Activated CD8-positive, alpha-beta T cell treated with anti-CD3 and anti-CD28 coated beads for 36 hours (primary cell): ENCODE measurements around the gene EPHA3. TPM values are rescaled to one million over a fixed set of nuclear protein-coding genes. Genes with fewer than 3 reads are reported as not detected.

ENCODE experiments used
- ATAC-seq: fragments of 200-7000 bp; cut with Tn5 transposase; one replicate; pipeline ENCODE4 v1.10.0; 2021; ENCODE audit warnings: mild to moderate bottlenecking, moderate library complexity
- CTCF ChIA-PET: fragments of 350-600 bp; sonication (Branson Sonifier 250); formaldehyde crosslinking; loops from one replicate; lab custom pipeline; 2021; ENCODE audit warnings: antibody characterized with exemption; lab: Charles Lee
- POLR2A ChIA-PET: fragments of 350-600 bp; sonication (Branson Sonifier 250); formaldehyde crosslinking; loops from one replicate; lab custom pipeline; 2021; ENCODE audit warnings: antibody characterized with exemption; lab: Charles Lee
- DNase-seq: peaks from one replicate; pipeline ENCODE4 v3.0.0-alpha.2; 2020
- H3K27ac Mint-ChIP-seq: one replicate; pipeline ENCODE4 v1.8.0; 2021; ENCODE audit warnings: mild to moderate bottlenecking, mixed read lengths
- H3K27me3 Mint-ChIP-seq: one replicate; pipeline ENCODE4 v1.8.0; 2021; ENCODE audit warnings: mixed read lengths
- H3K36me3 Mint-ChIP-seq: one replicate; pipeline ENCODE4 v1.8.0; 2021; ENCODE audit warnings: low read depth, mixed read lengths
- H3K4me1 Mint-ChIP-seq: one replicate; pipeline ENCODE4 v1.8.0; 2021; ENCODE audit warnings: low read depth, mixed read lengths
- H3K4me3 Mint-ChIP-seq: one replicate; pipeline ENCODE4 v1.8.0; 2021; ENCODE audit warnings: mild to moderate bottlenecking, moderate library complexity, mixed read lengths
- H3K9me3 Mint-ChIP-seq: one replicate; pipeline ENCODE4 v1.8.0; 2021; ENCODE audit warnings: mixed read lengths
- CTCF ChIP-seq: fragments of 200-600 bp; IDR thresholded peaks from one replicate; pipeline ENCODE4 v1.8.0; 2022; ENCODE audit warnings: antibody characterized with exemption, mild to moderate bottlenecking
- intact Hi-C: fragments of 100-400 bp; cut with micrococcal nuclease; formaldehyde crosslinking; loops from one replicate; pipeline ENCODE4 v1.10.0; 2022
- total RNA-seq, 2 experiments: library from RNA; stranded (reverse); gene quantifications; one replicate each; pipeline ENCODE4 v1.2.3, GENCODE V29; 2021

Gene EPHA3
- total RNA-seq, 2 experiments from 2014 or later: not detected

- intact Hi-C loops: no loop called here
- ChIA-PET CTCF (interaction anchor here (0.9 kb wide), 1 partner anchor 11 kb away, joined by 3 read pairs; no protein-coding TSS in a partner anchor), POLR2A (no interaction called here)
- DNase-seq: no peak
- H3K9me3 Mint-ChIP-seq: peaks cover 4% of the 10 kb centered on the region
- no peak overlapping the region for H3K4me3 Mint-ChIP-seq
- H3K4me1 Mint-ChIP-seq: no peaks in the 10 kb centered on the region
- TF ChIP-seq CTCF: no peak
- no peaks in the 10 kb centered on the region for H3K36me3 Mint-ChIP-seq
- no peaks in the 10 kb centered on the region for H3K27me3 Mint-ChIP-seq
- ATAC-seq: no peak
- H3K27ac Mint-ChIP-seq: no peak overlapping the region
These were observed 149.5 kb downstream of the EPHA3 start for GRCh38 chr3:89256882-89257281.

- intact Hi-C loops: no loop called here
- ATAC-seq: no peak
- ChIA-PET POLR2A (no interaction called here), CTCF (no interaction called here)
- H3K4me3 Mint-ChIP-seq: no peak overlapping the region
- H3K36me3 Mint-ChIP-seq: no peaks in the 10 kb centered on the region
- peaks cover 3% of the 10 kb centered on the region for H3K9me3 Mint-ChIP-seq
- no peaks in the 10 kb centered on the region for H3K4me1 Mint-ChIP-seq
- H3K27ac Mint-ChIP-seq: no peak overlapping the region
- no peak for TF ChIP-seq CTCF
- H3K27me3 Mint-ChIP-seq: no peaks in the 10 kb centered on the region
- DNase-seq: no peak
These were observed 153.3 kb downstream of the EPHA3 start for GRCh38 chr3:89260721-89261120.

GRCh38 chr3:89261673-89262072 is 154.3 kb downstream of the EPHA3 start:
- ChIA-PET POLR2A (no interaction called here), CTCF (no interaction called here)
- Mint-ChIP-seq H3K27me3 (no peaks in the 10 kb centered on the region), H3K4me1 (no peaks in the 10 kb centered on the region), H3K4me3 (no peak overlapping the region), H3K27ac (no peak overlapping the region), H3K9me3 (peaks cover 3% of the 10 kb centered on the region), H3K36me3 (no peaks in the 10 kb centered on the region)
- DNase-seq (no peak), ATAC-seq (no peak)
- intact Hi-C loops: no loop called here
- TF ChIP-seq CTCF: no peak

GRCh38 chr3:89262309-89262929 is 155.0 kb downstream of the EPHA3 start:
- no peak overlapping the region for H3K4me3 Mint-ChIP-seq
- DNase-seq (no peak), ATAC-seq (no peak)
- no peaks in the 10 kb centered on the region for H3K27me3 Mint-ChIP-seq
- no peak overlapping the region for H3K27ac Mint-ChIP-seq
- no peaks in the 10 kb centered on the region for H3K4me1 Mint-ChIP-seq
- POLR2A ChIA-PET: no interaction called here
- CTCF ChIA-PET: no interaction called here
- intact Hi-C loops: no loop called here
- TF ChIP-seq CTCF: no peak
- no peaks in the 10 kb centered on the region for H3K36me3 Mint-ChIP-seq
- peaks cover 4% of the 10 kb centered on the region for H3K9me3 Mint-ChIP-seq

GRCh38 chr3:89264037-89264560 is 156.7 kb downstream of the EPHA3 start:
- ATAC-seq (no peak), DNase-seq (no peak)
- Mint-ChIP-seq H3K27ac (no peak overlapping the region), H3K9me3 (peaks cover 4% of the 10 kb centered on the region), H3K27me3 (no peaks in the 10 kb centered on the region), H3K4me3 (no peak overlapping the region), H3K4me1 (no peaks in the 10 kb centered on the region), H3K36me3 (no peaks in the 10 kb centered on the region)
- intact Hi-C loops: no loop called here
- ChIA-PET POLR2A (no interaction called here), CTCF (no interaction called here)
- no peak for TF ChIP-seq CTCF
